Calu3 (cell line): ENCODE results near the gene C5orf34. TPM values are rescaled to one million over a fixed set of nuclear protein-coding genes. Genes with fewer than 3 reads are reported as not detected.
"Not testable (repeated sequence)": the region's sequence is repeated elsewhere in the genome, so short reads cannot be mapped to it uniquely, and the experiment has no call there.

Source experiments
- BruUV-seq: library from RNA; stranded (reverse); fragments of 400-500 nt; replicated peaks from 2 replicates; lab custom pipeline; 2021; lab: Mats Ljungman, UMichigan
- CTCF ChIA-PET: fragments of 300-600 bp; sonication (Branson Sonifier 250); formaldehyde crosslinking; loops from one replicate; lab custom pipeline; 2022; ENCODE audit warnings: antibody characterized with exemption; lab: Charles Lee
- DNase-seq: peaks from one replicate; pipeline ENCODE4 v3.0.0; 2022
- H3K27ac Mint-ChIP-seq: one replicate; pipeline ENCODE4 v1.8.0; 2022; ENCODE audit warnings: mixed read lengths; ENCODE audit not compliant: unreplicated experiment
- H3K27me3 Mint-ChIP-seq: one replicate; pipeline ENCODE4 v1.8.0; 2022; ENCODE audit warnings: mixed read lengths; ENCODE audit not compliant: unreplicated experiment
- H3K36me3 Mint-ChIP-seq: one replicate; pipeline ENCODE4 v1.8.0; 2022; ENCODE audit warnings: mild to moderate bottlenecking, moderate library complexity, mixed read lengths; ENCODE audit not compliant: insufficient read depth, unreplicated experiment
- H3K4me1 Mint-ChIP-seq: one replicate; pipeline ENCODE4 v1.8.0; 2022; ENCODE audit warnings: mild to moderate bottlenecking, low read depth, mixed read lengths; ENCODE audit not compliant: unreplicated experiment
- H3K4me3 Mint-ChIP-seq: one replicate; pipeline ENCODE4 v1.8.0; 2022; ENCODE audit warnings: mild to moderate bottlenecking, low read depth, moderate library complexity, mixed read lengths; ENCODE audit not compliant: unreplicated experiment
- H3K9me3 Mint-ChIP-seq: one replicate; pipeline ENCODE4 v1.8.0; 2022; ENCODE audit warnings: low read depth, mixed read lengths; ENCODE audit not compliant: unreplicated experiment
- CTCF ChIP-seq: fragments of 200-600 bp; IDR thresholded peaks from one replicate; pipeline ENCODE4 v1.8.0; 2022; ENCODE audit warnings: antibody characterized with exemption; ENCODE audit not compliant: unreplicated experiment
- intact Hi-C: fragments of 100-400 bp; cut with micrococcal nuclease; formaldehyde crosslinking; loops from one replicate; pipeline ENCODE4 v1.10.0; 2022; ENCODE audit not compliant: unreplicated experiment
- total RNA-seq: library from RNA; stranded (reverse); gene quantifications from 2 replicates; pipeline ENCODE4 v1.2.3, GENCODE V29; 2022

C5orf34 gene
- total RNA-seq, 1 experiment from 2014 or later = 6.9 TPM

GRCh38 chr5:43461066-43461465, 53.9 kb downstream of the C5orf34 start:
- BruUV-seq = no TSS peak
- H3K36me3 Mint-ChIP-seq = peaks cover 3% of the 10 kb centered on the region
- intact Hi-C loops = no loop called here

DNA sequence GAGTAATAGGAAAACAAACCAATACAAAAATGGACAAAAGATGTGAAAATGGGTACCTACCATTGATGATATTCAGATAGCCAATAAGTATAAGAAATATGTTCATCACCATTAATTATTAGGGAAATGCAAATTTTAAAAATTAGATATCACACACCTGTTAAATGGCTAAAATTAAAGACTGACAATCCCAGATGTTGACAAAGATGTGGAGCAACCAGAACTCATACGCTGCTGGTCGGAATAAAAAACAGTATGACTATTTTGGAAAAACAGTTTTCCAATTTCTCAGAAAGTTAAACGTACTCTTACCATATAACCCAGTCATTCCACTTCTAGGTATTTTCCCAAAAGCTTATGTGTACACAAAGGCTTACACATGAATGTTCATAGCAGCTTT, 58.4 kb downstream of the C5orf34 start:
- no peak overlapping the region for H3K4me3 Mint-ChIP-seq
- no peak for TF ChIP-seq CTCF
- H3K9me3 Mint-ChIP-seq = no peaks in the 10 kb centered on the region
- CTCF ChIA-PET = no interaction called here
- BruUV-seq = no TSS peak
- intact Hi-C loops = no loop called here
- H3K4me1 Mint-ChIP-seq = no peaks in the 10 kb centered on the region
- no peak overlapping the region for H3K27ac Mint-ChIP-seq
- peaks cover 5% of the 10 kb centered on the region for H3K36me3 Mint-ChIP-seq
- DNase-seq = no peak
- no peaks in the 10 kb centered on the region for H3K27me3 Mint-ChIP-seq

More at GRCh38 chr5:43461066-43461465, 53.9 kb downstream of the C5orf34 start:
- Mint-ChIP-seq H3K27ac (no peak overlapping the region), H3K9me3 (no peaks in the 10 kb centered on the region), H3K27me3 (no peaks in the 10 kb centered on the region), H3K4me3 (no peak overlapping the region), H3K4me1 (no peaks in the 10 kb centered on the region)
- CTCF ChIA-PET = no interaction called here
- TF ChIP-seq CTCF = no peak
- DNase-seq = no peak

DNA sequence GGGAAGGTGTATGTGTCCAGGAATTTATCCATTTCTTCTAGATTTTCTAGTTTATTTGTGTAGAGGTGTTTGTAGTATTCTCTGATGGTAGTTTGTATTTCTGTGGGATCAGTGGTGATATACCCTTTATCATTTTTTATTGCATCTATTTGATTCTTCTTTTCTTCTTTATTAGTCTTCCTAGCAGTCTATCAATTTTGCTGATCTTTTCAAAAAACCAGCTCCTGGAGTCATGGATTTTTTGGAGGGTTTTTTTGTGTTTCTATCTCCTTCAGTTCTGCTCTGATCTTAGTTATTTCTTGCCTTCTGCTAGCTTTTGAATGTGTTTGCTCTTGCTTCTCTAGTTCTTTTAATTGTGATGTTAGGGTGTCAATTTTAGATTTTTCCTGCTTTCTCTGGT, 73.4 kb downstream of the C5orf34 start:
- H3K4me1 Mint-ChIP-seq, CTCF ChIA-PET, H3K4me3 Mint-ChIP-seq, H3K27ac Mint-ChIP-seq, intact Hi-C loops, BruUV-seq, DNase-seq, H3K27me3 Mint-ChIP-seq: not testable (repeated sequence)
- peaks cover 16% of the 10 kb centered on the region for H3K9me3 Mint-ChIP-seq
- H3K36me3 Mint-ChIP-seq = peaks cover 19% of the 10 kb centered on the region

DNA sequence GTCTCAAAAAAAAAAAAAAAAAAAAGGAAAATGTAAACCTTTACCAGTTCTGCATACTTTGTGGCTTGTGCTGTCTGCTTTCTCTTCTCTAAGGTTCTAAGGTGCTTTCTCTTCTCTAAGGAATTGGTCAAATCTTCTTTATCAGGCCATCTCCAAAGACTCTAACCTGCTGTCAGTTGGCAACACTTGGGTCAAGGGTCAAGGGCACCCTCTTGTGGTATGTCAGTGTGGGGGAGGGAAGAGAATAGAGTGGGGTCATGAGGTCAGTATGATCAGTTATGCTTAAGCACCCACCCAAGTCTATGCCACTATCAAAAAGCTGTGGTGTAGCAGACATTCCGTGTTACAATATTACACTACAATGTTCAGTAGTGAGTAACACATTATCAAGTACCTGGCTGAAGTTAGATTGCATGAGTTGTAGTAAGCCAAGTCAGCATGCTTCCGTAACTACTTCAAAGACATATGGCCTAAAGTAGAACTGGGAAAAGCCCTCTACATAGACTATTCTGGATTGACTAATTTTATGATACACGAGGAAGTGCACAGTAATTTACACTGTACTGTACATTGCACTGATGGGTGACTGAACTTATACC, 77.8 kb downstream of the C5orf34 start:
- intact Hi-C loops = no loop called here
- Mint-ChIP-seq H3K36me3 (peaks cover 7% of the 10 kb centered on the region), H3K4me1 (peaks cover 28% of the 10 kb centered on the region), H3K27me3 (no peaks in the 10 kb centered on the region), H3K4me3 (no peak overlapping the region), H3K9me3 (peaks cover 11% of the 10 kb centered on the region), H3K27ac (no peak overlapping the region)
- no TSS peak for BruUV-seq
- no peak for DNase-seq
- CTCF ChIA-PET = no interaction called here
- TF ChIP-seq CTCF = no peak

Other genes starting within 250 kb of the C5orf34 start
- 249 and 263 TPM in 2 replicates for gene HMGCS1, start 201.7 kb downstream of the C5orf34 start, total RNA-seq
- 9.9 and 12.2 TPM in 2 replicates for gene CCL28, start 102.8 kb downstream of the C5orf34 start, total RNA-seq
- 19.0 and 23.4 TPM in 2 replicates for gene TMEM267, start 31.3 kb downstream of the C5orf34 start, total RNA-seq
- 88.8 and 97.4 TPM in 2 replicates for gene PAIP1, start 41.9 kb upstream of the C5orf34 start, total RNA-seq
- 61.7 and 72.4 TPM in 2 replicates for gene NNT, start 88.0 kb upstream of the C5orf34 start, total RNA-seq